Psoas muscle (tissue), 8 donors: ENCODE results near the gene MEX3C. TPM values are rescaled to one million over a fixed set of nuclear protein-coding genes. Genes with fewer than 3 reads are reported as not detected.

Experiments used
- ATAC-seq, 4 donors: fragments of 200-7000 bp; cut with Tn5 transposase; one replicate each; pipeline ENCODE4 v1.9.1; 2020; ENCODE audit warnings: moderate library complexity in 3 of 4, mild to moderate bottlenecking in 2 of 4
- DNase-seq, 2 donors: peaks; one replicate each; pipeline ENCODE4 v3.0.0-alpha.2; 2020
- H3K27ac ChIP-seq: fragments of 200-600 bp; one replicate; pipeline ENCODE4 v1.8.0; 2022
- H3K27me3 ChIP-seq, 3 donors: fragments of 200-600 bp in 1 of 3; one replicate each; pipeline versions ENCODE4 v1.6.1 to v1.8.0; 2013 to 2022; ENCODE audit warnings: low read length in 2 of 3, mild to moderate bottlenecking in 2 of 3, moderate library complexity in 1 of 3; ENCODE audit not compliant: insufficient read depth in 3 of 3
- H3K36me3 ChIP-seq, 2 donors: fragments of 200-600 bp in 1 of 2; one replicate each; pipeline versions ENCODE4 v1.6.1 to v1.8.0; 2013 to 2022; ENCODE audit warnings: low read depth in 1 of 2, mild to moderate bottlenecking in 1 of 2, moderate library complexity in 1 of 2; ENCODE audit not compliant: insufficient read depth in 1 of 2
- H3K4me1 ChIP-seq: fragments of 200-600 bp; one replicate; pipeline ENCODE4 v1.8.0; 2022
- H3K4me3 ChIP-seq: fragments of 200-600 bp; one replicate; pipeline ENCODE4 v1.8.0; 2022; ENCODE audit warnings: mild to moderate bottlenecking
- H3K9me3 ChIP-seq: fragments of 200-600 bp; one replicate; pipeline ENCODE4 v1.8.0; 2022
- WGBS, 3 donors: extraction: QIAGEN DNeasy Blood & Tissue Kit; methylation state at CpG; one replicate each; pipeline versions ENCODE4 v1.1.6 to v1.1.7; 2013; 5-methylcytosine and 5-hydroxymethylcytosine counted together
- intact Hi-C, 2 donors: fragments of 100-400 bp; cut with DNase I; formaldehyde crosslinking; loops; one replicate each; pipeline versions ENCODE4 v1.11.0 to v1.14.2; 2022
- polyA plus RNA-seq, 3 donors: library from polyadenylated mRNA; stranded (reverse); fragments of 200-250 nt; gene quantifications; one replicate each; pipeline ENCODE4 v1.2.3, GENCODE V29; 2013
- total RNA-seq, 4 donors: library from RNA; stranded (reverse); fragmentation: NEBNext Ultra II Directional in 2 of 4; extraction: Animal tissue kit (Norgen Biotek cat#: 25700) in 2 of 4; gene quantifications; one replicate each; pipeline versions ENCODE4 v1.2.1 to v1.2.4, GENCODE V29; 2021 to 2023
- TF ChIP-seq, protein P1 (sequence below): fragments of 200-600 bp; IDR thresholded peaks from one replicate; pipeline ENCODE4 v1.8.0; 2022; ENCODE audit warnings: antibody characterized with exemption
- donor health status: healthy with polysubstance abuse.
- donor health status: DM: no; HTN: no; CAD: no; lungs with moderate emphysema.
- donor health status: Bipolar disorder and iron deficiency.
- donor health status: healthy.
- donor health status: DM: yes; HTN: yes; CAD: no.
- donor health status: DM: no; HTN: no; CAD: no.
- donor health status: DM: no; HTN: no; CAD: no.
- donor health status: DM: yes; HTN: yes; CAD: no.

Gene MEX3C
- total and polyA plus RNA-seq, 7 donors: 5.1 to 15.1 (median 13.6) TPM

DNA sequence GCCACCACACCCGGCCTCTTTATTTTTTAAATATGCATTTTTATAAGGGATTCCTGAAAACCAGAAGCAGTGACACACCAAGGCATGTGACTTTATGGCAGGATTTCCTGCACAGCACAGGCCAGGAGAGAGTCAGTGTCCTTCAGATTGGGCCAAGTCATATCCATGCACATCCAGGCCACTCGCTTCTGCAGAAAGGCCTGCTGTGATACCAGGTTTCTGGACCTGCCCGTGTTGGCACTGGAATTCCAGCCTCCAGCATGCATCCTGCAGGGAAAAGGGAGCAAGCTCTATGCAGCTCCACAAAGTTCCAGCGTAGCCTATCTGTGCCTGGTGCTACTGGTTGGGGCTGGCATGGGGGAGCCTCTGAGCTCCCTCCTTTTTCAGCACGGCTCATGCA is 36.8 kb downstream of the MEX3C start:
- no peaks in the 10 kb centered on the region for H3K4me1 ChIP-seq
- no peaks in the 10 kb centered on the region for H3K27me3 ChIP-seq
- WGBS, 3 donors: 94 to 96% (median 95%) methylated on average over 5 of the region's 5 CpGs
- no peak for ATAC-seq
- no peak overlapping the region for H3K27ac ChIP-seq
- H3K36me3 ChIP-seq: no peaks in the 10 kb centered on the region
- no peaks in the 10 kb centered on the region for H3K9me3 ChIP-seq
- TF ChIP-seq, protein P1, sequence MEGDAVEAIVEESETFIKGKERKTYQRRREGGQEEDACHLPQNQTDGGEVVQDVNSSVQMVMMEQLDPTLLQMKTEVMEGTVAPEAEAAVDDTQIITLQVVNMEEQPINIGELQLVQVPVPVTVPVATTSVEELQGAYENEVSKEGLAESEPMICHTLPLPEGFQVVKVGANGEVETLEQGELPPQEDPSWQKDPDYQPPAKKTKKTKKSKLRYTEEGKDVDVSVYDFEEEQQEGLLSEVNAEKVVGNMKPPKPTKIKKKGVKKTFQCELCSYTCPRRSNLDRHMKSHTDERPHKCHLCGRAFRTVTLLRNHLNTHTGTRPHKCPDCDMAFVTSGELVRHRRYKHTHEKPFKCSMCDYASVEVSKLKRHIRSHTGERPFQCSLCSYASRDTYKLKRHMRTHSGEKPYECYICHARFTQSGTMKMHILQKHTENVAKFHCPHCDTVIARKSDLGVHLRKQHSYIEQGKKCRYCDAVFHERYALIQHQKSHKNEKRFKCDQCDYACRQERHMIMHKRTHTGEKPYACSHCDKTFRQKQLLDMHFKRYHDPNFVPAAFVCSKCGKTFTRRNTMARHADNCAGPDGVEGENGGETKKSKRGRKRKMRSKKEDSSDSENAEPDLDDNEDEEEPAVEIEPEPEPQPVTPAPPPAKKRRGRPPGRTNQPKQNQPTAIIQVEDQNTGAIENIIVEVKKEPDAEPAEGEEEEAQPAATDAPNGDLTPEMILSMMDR: no peak
- no peak overlapping the region for H3K4me3 ChIP-seq
- no peak for DNase-seq
- intact Hi-C loops: loop anchor here in 1 of 2 donors (10.0 kb wide), 1 partner anchor 94 kb away; no protein-coding TSS in a partner anchor

DNA sequence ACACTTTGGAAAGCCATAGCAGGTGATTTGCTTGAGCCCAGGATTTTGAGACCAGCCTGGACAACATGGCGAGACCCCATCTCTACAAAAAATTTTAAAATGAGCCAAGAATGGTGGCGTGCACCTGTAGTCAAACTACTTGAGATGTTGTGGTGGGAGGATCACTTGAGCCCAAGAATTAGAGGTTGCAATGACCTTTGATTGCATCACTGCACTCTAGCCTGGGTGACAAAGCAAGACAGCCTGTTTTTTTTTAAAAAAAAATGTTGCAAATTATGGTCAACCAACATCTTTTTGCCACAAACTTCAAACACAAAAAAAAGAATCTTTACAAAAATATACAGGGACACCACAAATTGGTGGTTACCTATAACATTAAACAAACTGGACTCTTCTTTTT is 40.3 kb downstream of the MEX3C start:
- Histone ChIP-seq H3K9me3 (no peaks in the 10 kb centered on the region), H3K27ac (no peak overlapping the region), H3K4me1 (peaks cover 8% of the 10 kb centered on the region), H3K27me3 (no peaks in the 10 kb centered on the region), H3K4me3 (no peak overlapping the region), H3K36me3 (no peaks in the 10 kb centered on the region)
- ATAC-seq: no peak
- intact Hi-C loops: no loop called here
- 96 to 97% (median 97%) methylated on average over 2 of the region's 2 CpGs for WGBS, 3 donors
- DNase-seq: no peak
- TF ChIP-seq, protein P1: no peak

DNA sequence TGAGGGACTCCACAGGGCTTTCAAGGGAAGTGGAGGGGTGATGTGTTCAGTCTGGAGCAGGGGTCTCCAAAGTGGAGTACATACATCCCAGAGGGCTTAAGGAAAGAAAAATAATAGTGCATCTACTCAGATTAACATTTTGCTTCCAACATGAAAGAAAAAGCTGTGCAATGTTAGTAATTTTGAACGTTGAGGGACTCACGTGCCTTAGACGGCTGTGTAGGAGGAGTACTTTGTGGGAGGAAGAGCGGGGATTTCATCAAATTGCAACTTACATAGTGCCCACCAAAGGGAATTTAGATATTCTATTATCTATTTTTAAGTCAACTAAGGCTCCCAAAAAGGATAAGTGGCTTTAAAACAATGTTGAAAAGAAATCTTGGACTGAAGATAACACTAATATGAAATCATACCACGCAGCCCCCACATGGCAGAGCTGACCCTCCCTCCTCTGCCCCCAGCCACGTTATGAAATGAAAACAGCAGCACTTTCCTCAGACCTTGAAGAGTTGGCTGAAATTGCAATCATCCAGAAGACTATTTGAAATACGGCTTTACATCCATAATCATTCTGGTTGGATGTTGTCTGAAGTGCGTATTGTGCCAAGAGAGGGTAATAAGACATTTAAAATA is 42.9 kb downstream of the MEX3C start:
- H3K9me3 ChIP-seq: no peaks in the 10 kb centered on the region
- DNase-seq: no peak
- TF ChIP-seq, protein P1: no peak
- intact Hi-C loops: no loop called here
- H3K36me3 ChIP-seq: no peaks in the 10 kb centered on the region
- ATAC-seq: no peak
- H3K27me3 ChIP-seq: no peaks in the 10 kb centered on the region
- WGBS, 3 donors: 52 to 61% (median 54%) methylated on average over 8 of the region's 8 CpGs
- peaks cover 8% of the 10 kb centered on the region for H3K4me1 ChIP-seq
- peak overlapping the region; percentile 27 for H3K4me3 ChIP-seq
- H3K27ac ChIP-seq: peak overlapping the region; percentile 57

DNA sequence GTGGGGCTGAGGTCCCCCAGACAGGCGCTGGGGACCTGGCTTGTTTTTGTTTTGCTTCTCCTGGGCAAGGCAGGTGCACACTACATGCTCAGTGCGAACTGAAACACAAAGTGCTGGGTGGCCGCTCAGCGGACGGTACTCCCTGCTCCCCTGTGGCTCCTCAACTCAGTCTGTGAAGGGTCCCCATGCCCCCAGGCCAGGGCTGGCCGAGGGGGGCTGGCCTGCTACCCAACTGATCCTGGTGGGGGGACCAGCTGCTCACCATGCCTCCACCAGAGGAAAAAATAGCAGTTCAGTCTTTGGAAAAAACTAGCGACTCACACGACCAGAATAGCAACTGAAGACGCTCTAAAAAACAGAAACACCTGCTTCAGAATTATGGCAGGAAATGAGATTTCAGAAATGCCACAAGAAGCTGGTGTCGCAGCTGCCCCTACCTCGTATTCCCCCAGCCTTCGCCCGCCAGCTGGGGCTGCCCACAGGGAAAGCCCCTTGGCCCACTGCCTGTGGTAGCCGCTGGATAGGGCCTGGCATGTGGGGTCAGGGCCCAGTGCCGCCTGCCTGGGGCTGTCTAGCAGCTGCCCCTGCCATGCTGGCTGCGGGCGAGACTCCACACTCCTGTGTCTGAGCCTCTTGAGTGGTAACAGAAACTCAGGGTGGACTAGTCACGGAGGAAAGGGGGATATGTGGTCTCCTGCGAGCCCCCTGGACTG is 43.7 kb downstream of the MEX3C start:
- DNase-seq (peak in 1 of 2 donors; percentile 59), ATAC-seq (peak; percentile 64 to 96 (median 82))
- Histone ChIP-seq H3K36me3 (no peaks in the 10 kb centered on the region), H3K4me3 (peak overlapping the region; percentile 27), H3K9me3 (no peaks in the 10 kb centered on the region), H3K27me3 (no peaks in the 10 kb centered on the region), H3K27ac (peak overlapping the region; percentile 57), H3K4me1 (peaks cover 8% of the 10 kb centered on the region)
- WGBS, 3 donors: 22 to 33% (median 22%) methylated on average over 19 of the region's 19 CpGs
- TF ChIP-seq, protein P1: no peak
- intact Hi-C loops: no loop called here
